HepG2 (cell line): ENCODE data around the gene DYNLT5. TPM values are rescaled to one million over a fixed set of nuclear protein-coding genes. Genes with fewer than 3 reads are reported as not detected.

Experiments used
- ATAC-seq: fragments of 200-7000 bp; cut with Tn5 transposase; 3 replicates; pipeline ENCODE4 v1.9.1; 2020; ENCODE audit warnings: mild to moderate bottlenecking, moderate library complexity
- Bru-seq: library from RNA; stranded (reverse); fragments of 400-500 nt; gene quantifications from one replicate; lab custom pipeline; 2021; lab: Mats Ljungman, UMichigan
- BruChase-seq, 2 experiments: library from RNA; stranded (reverse); fragments of 400-500 nt; gene quantifications; one replicate each; lab custom pipeline; 2021; lab: Mats Ljungman, UMichigan
- BruUV-seq: library from RNA; stranded (reverse); fragments of 400-500 nt; replicated peaks from 2 replicates; lab custom pipeline; 2021; lab: Mats Ljungman, UMichigan
- CTCF ChIA-PET: fragments of 300-600 bp; formaldehyde crosslinking; extraction: SDS; loops from one replicate; lab custom pipeline; 2021; ENCODE audit warnings: low total read pairs, inconsistent platforms, low intra/inter-chr PET ratio; lab: Yijun Ruan, JAX
- POLR2A ChIA-PET: fragments of 350-600 bp; sonication (Branson Sonifier 250); formaldehyde crosslinking; loops from one replicate; lab custom pipeline; 2020; ENCODE audit warnings: antibody characterized with exemption, inconsistent platforms; lab: Yijun Ruan, JAX
- DNase-seq: peaks from one replicate; pipeline ENCODE4 v3.0.0-alpha.2; 2015; ENCODE audit warnings: low spot score
- FAIRE-seq: peaks from 3 replicates; lab custom pipeline; 2011; peaks lifted over from hg19 to GRCh38; lab: Jason Lieb, UNC
- H2AFZ ChIP-seq: one replicate; pipeline ENCODE4 v1.6.1; 2011; ENCODE audit warnings: low read length, inconsistent platforms
- H3K27ac ChIP-seq: fragments of 300-600 bp; 3 replicates; pipeline ENCODE4 v1.8.0; 2011; ENCODE audit warnings: mixed run types, mild to moderate bottlenecking, mixed read lengths, low read length, inconsistent platforms; ENCODE audit not compliant: insufficient read depth; ENCODE audit errors: extremely low read length
- H3K27me3 ChIP-seq, 2 experiments: fragments of 200-600 bp in 1 of 2; 2 replicates in 1 of 2; 3 replicates in 1 of 2; pipeline versions ENCODE4 v1.6.0 to v1.8.0; 2011; ENCODE audit warnings: low read length in 2 of 2, mild to moderate bottlenecking in 2 of 2, moderate library complexity in 2 of 2, inconsistent platforms in 1 of 2; ENCODE audit not compliant: insufficient read depth in 2 of 2, control insufficient read depth in 1 of 2
- H3K36me3 ChIP-seq, 2 experiments: fragments of 200-600 bp in 1 of 2; replicated peaks in 1 of 2; 2 replicates in 1 of 2; 3 replicates in 1 of 2; pipeline versions ENCODE4 v1.5.1 to v1.8.0; 2011; ENCODE audit warnings: low read length in 2 of 2, inconsistent platforms in 1 of 2; ENCODE audit not compliant: insufficient read depth in 2 of 2, control insufficient read depth in 1 of 2
- H3K4me1 ChIP-seq: 2 replicates; pipeline ENCODE4 v1.5.1; 2012; ENCODE audit warnings: low read length, inconsistent platforms; ENCODE audit not compliant: insufficient read depth
- H3K4me2 ChIP-seq: 2 replicates; pipeline ENCODE4 v1.6.0; 2011; ENCODE audit warnings: low read depth, low read length, inconsistent platforms
- H3K4me3 ChIP-seq, 3 experiments: fragments of 200-600 bp in 1 of 3; sonication (generic), shearing (Covaris generic) in 1 of 3; replicated peaks in 1 of 3; 2 replicates each; pipeline ENCODE4 v1.5.1; 2011 to 2016; ENCODE audit warnings: low read length in 3 of 3, inconsistent platforms in 2 of 3, low read depth in 2 of 3, mild to moderate bottlenecking in 2 of 3, control low read depth in 1 of 3, mixed read lengths in 1 of 3; ENCODE audit not compliant: insufficient read depth in 1 of 3
- H3K79me2 ChIP-seq: one replicate; pipeline ENCODE4 v1.6.1; 2011; ENCODE audit warnings: low read length, inconsistent platforms; ENCODE audit not compliant: insufficient read depth
- H3K9ac ChIP-seq: 2 replicates; pipeline ENCODE4 v1.6.0; 2011; ENCODE audit warnings: mild to moderate bottlenecking, low read depth, low read length, inconsistent platforms; ENCODE audit not compliant: insufficient read depth
- H3K9me3 ChIP-seq: 2 replicates; pipeline ENCODE4 v1.5.1; 2012; ENCODE audit warnings: mild to moderate bottlenecking, low read length
- H4K20me1 ChIP-seq: 2 replicates; pipeline ENCODE4 v1.6.0; 2011; ENCODE audit warnings: inconsistent platforms, mild to moderate bottlenecking, low read length, moderate library complexity; ENCODE audit not compliant: insufficient read depth
- MTA3 ChIP-seq: sonication (generic); formaldehyde crosslinking; IDR thresholded peaks from 2 replicates; pipeline ENCODE4 v1.4.0; 2020; ENCODE audit warnings: missing genetic modification reagents
- RBM22 ChIP-seq: fragments of 200-400 bp; formaldehyde crosslinking; optimal IDR thresholded peaks from 2 replicates; pipeline ENCODE3; 2017; ENCODE audit warnings: mild to moderate bottlenecking, low read length, moderate library complexity
- SP2 ChIP-seq: sonication (generic); formaldehyde crosslinking; IDR thresholded peaks from 2 replicates; pipeline ENCODE4 v1.5.1; 2020; ENCODE audit warnings: mild to moderate bottlenecking, missing genetic modification reagents
- ZBTB20 ChIP-seq: sonication (generic); formaldehyde crosslinking; IDR thresholded peaks from 2 replicates; pipeline ENCODE4 v1.8.1; 2023; ENCODE audit warnings: missing genetic modification reagents, low read depth, mild to moderate bottlenecking, borderline replicate concordance
- ZNF12 ChIP-seq: sonication (generic); formaldehyde crosslinking; IDR thresholded peaks from 2 replicates; pipeline ENCODE4 v1.5.0; 2020; ENCODE audit warnings: missing genetic modification reagents
- ZNF580 ChIP-seq: IDR thresholded peaks from 2 replicates; pipeline ENCODE4 v1.6.1; 2016; ENCODE audit warnings: low read depth, borderline replicate concordance
- ZNF703 ChIP-seq: sonication (generic); formaldehyde crosslinking; IDR thresholded peaks from 2 replicates; pipeline ENCODE4 v1.5.1; 2020; ENCODE audit warnings: missing genetic modification reagents, mild to moderate bottlenecking, moderate library complexity, borderline replicate concordance
- ZNF761 ChIP-seq: sonication (generic); formaldehyde crosslinking; conservative IDR thresholded peaks from 2 replicates; pipeline ENCODE4 v1.4.0; 2020; ENCODE audit warnings: mild to moderate bottlenecking, missing genetic modification reagents
- WGBS: methylation state at CpG from one replicate; pipeline ENCODE4 v1.1.6; 2017; ENCODE audit warnings: low lambda C conversion rate; 5-methylcytosine and 5-hydroxymethylcytosine counted together
- in situ Hi-C: cut with HindIII; loops from 2 replicates; pipeline ENCODE4 v1.10.0; 2017; ENCODE audit warnings: low pct_unique_long_range_greater_than_20kb; ENCODE audit not compliant: extremely low pct_ligation_motif_present
- intact Hi-C: fragments of 100-400 bp; cut with micrococcal nuclease; formaldehyde crosslinking; loops from one replicate; pipeline ENCODE4 v1.10.0; 2022; ENCODE audit not compliant: unreplicated experiment
- long read RNA-seq, 2 experiments: library from RNA in 1 of 2; library from polyadenylated mRNA in 1 of 2; stranded (forward) in 1 of 2; unstranded in 1 of 2; transcript quantifications; one replicate each; pipeline ENCODE4 v2.0.0, GENCODE V29; 2019 to 2022
- polyA minus RNA-seq, 3 experiments: library from RNA; depleted of rRNA, polyadenylated mRNA; stranded (reverse); fragments of >200 nt; gene quantifications; 2 replicates each; pipeline ENCODE4 v1.2.3, GENCODE V29; 2011; ENCODE audit warnings: low replicate concordance in 1 of 3
- polyA plus RNA-seq, 8 experiments: library from polyadenylated mRNA; depleted of rRNA in 3 of 8; stranded (reverse) in 7 of 8; unstranded in 1 of 8; fragments of >200 nt; fragmentation: Illumina TruSeq in 4 of 8; extraction: Trizol in 4 of 8; gene quantifications; 2 replicates each; pipeline versions ENCODE4 v1.2.1 to v1.2.3, GENCODE V29; 2011 to 2016; ENCODE audit warnings: low read depth in 4 of 8, missing spikeins in 1 of 8, mixed read lengths in 1 of 8; ENCODE audit not compliant: insufficient read depth in 1 of 8
- total RNA-seq, 5 experiments: library from RNA; depleted of rRNA; stranded (reverse); fragments of >200 nt; fragmentation: Illumina TruSeq; extraction: Trizol; gene quantifications; 2 replicates each; pipeline ENCODE4 v1.2.3, GENCODE V29; 2016; ENCODE audit warnings: low read depth in 1 of 5

Gene DYNLT5
- total RNA-seq (2016; rRNA removed; fragmentation: Illumina TruSeq; extraction: Trizol) (not detected in 2 replicates), polyA plus RNA-seq (2011; rRNA removed) (not detected in 2 replicates), polyA minus RNA-seq (2011; rRNA and poly(A)+ RNA removed; ENCODE audit: low replicate concordance) (not detected in 2 replicates), Bru-seq, nascent RNA (not detected), BruChase-seq, experiment 1, labeled RNA remaining after a 6-hour chase (not detected), BruChase-seq, experiment 2, labeled RNA remaining after a 2-hour chase (not detected)
- total RNA-seq (2016; cell fraction: cytosol; rRNA removed; fragmentation: Illumina TruSeq; extraction: Trizol; ENCODE audit: low read depth), result not detected in 2 replicates
- not detected in 2 replicates for total RNA-seq (2016; cell fraction: insoluble cytoplasmic fraction; rRNA removed; fragmentation: Illumina TruSeq; extraction: Trizol)
- not detected in 2 replicates for total RNA-seq (2016; cell fraction: membrane; rRNA removed; fragmentation: Illumina TruSeq; extraction: Trizol)
- total RNA-seq (2016; cell fraction: nucleus; rRNA removed; fragmentation: Illumina TruSeq; extraction: Trizol), result not detected in 2 replicates
- polyA plus RNA-seq (2011; cell fraction: cytosol; rRNA removed), result not detected in 2 replicates
- polyA plus RNA-seq (2011; cell fraction: nucleus; rRNA removed), result not detected in 2 replicates
- not detected in 2 replicates for polyA plus RNA-seq (2012)
- polyA plus RNA-seq (2016; cell fraction: cytosol; fragmentation: Illumina TruSeq; extraction: Trizol; ENCODE audit: low read depth), result not detected in 2 replicates
- polyA plus RNA-seq (2016; cell fraction: insoluble cytoplasmic fraction; fragmentation: Illumina TruSeq; extraction: Trizol; ENCODE audit: low read depth), result not detected in 2 replicates
- not detected in 2 replicates for polyA plus RNA-seq (2016; cell fraction: membrane; fragmentation: Illumina TruSeq; extraction: Trizol; ENCODE audit: low read depth)
- polyA plus RNA-seq (2016; cell fraction: nucleus; fragmentation: Illumina TruSeq; extraction: Trizol; ENCODE audit: insufficient read depth, low read depth), result not detected in 2 replicates
- polyA minus RNA-seq (2011; cell fraction: cytosol; rRNA and poly(A)+ RNA removed), result not detected in 2 replicates
- polyA minus RNA-seq (2011; cell fraction: nucleus; rRNA and poly(A)+ RNA removed), result not detected in 2 replicates
- long read RNA-seq, experiment 1, result 0 reads
- long read RNA-seq, experiment 2, result 0 reads

GRCh38 chr1:66752000-66752592, at the start of gene DYNLT5:
Gene DYNLT5, plus strand, starts transcription at chr1:66752459. Its CDS starts 2,200 bp downstream, at chr1:66754659.
- 83% methylated on average over 15 of the region's 35 CpGs for WGBS
- Histone ChIP-seq H2AFZ (no peak within 1 kb of the TSS), H3K4me2 (no peak within 1 kb of the TSS), H3K27ac (no peak within 1 kb of the TSS), H4K20me1 (no peaks in the 10 kb centered on the region), H3K9me3 (no peaks in the 10 kb centered on the region), H3K4me3 (no peak within 1 kb of the TSS), H3K9ac (no peak within 1 kb of the TSS), H3K4me1 (no peaks in the 10 kb centered on the region), H3K36me3 (no peaks in the 10 kb centered on the region), H3K79me2 (no peaks in the 10 kb centered on the region), H3K27me3 (peaks cover 0 to 4% of the 10 kb centered on the region in 2 experiments; a peak in 1 of 5 replicates)
- DNase-seq (no peak), ATAC-seq (peak; percentile 85), FAIRE-seq (no peak)
- BruUV-seq, result no TSS peak
- intact Hi-C loops (no loop called here), in situ Hi-C loops (no loop called here)
- CTCF ChIA-PET, result no interaction called here
- TF ChIP-seq ZNF12, result no peak
- TF ChIP-seq MTA3 (CRISPR knock-in tag), result no peak
- no peak for TF ChIP-seq SP2
- TF ChIP-seq RBM22, result no peak
- TF ChIP-seq ZNF580, result no peak
- no peak for TF ChIP-seq ZNF703 (CRISPR knock-in tag)
- no peak for TF ChIP-seq ZBTB20
- no peak for TF ChIP-seq ZNF761
- POLR2A ChIA-PET, result no interaction called here
